Measurements from ENCODE around the gene NLRX1. TPM values are rescaled to one million over a fixed set of nuclear protein-coding genes. Genes with fewer than 3 reads are reported as not detected.

The NLRX1 gene
- total RNA-seq, 1 donor from 2014 or later = 11.5 TPM

- H3K27me3 Mint-ChIP-seq = peaks cover 77% of the 10 kb centered on the region
- no peak overlapping the region for H3K4me3 Mint-ChIP-seq
- no peaks in the 10 kb centered on the region for H3K36me3 Mint-ChIP-seq
- no peak for TF ChIP-seq CTCF (conservative IDR thresholded peaks at IDR 0.05)
- peaks cover 6% of the 10 kb centered on the region for H3K4me1 Mint-ChIP-seq (ENCODE audit: unreplicated experiment)
- no peak overlapping the region for H3K27ac Mint-ChIP-seq
- no peak for DNase-seq (ENCODE audit: extremely low spot score, unreplicated experiment)
- H3K9me3 Mint-ChIP-seq = no peaks in the 10 kb centered on the region
These were observed 16.5 kb upstream of the NLRX1 start for GRCh38 chr11:119152043-119152442.

- H3K36me3 Mint-ChIP-seq = no peaks in the 10 kb centered on the region
- no peaks in the 10 kb centered on the region for H3K9me3 Mint-ChIP-seq
- H3K4me3 Mint-ChIP-seq = no peak overlapping the region
- H3K27ac Mint-ChIP-seq = no peak overlapping the region
- TF ChIP-seq CTCF (conservative IDR thresholded peaks at IDR 0.05) = no peak
- peaks cover 72% of the 10 kb centered on the region for H3K27me3 Mint-ChIP-seq
- no peak for DNase-seq (ENCODE audit: extremely low spot score, unreplicated experiment)
- peaks cover 6% of the 10 kb centered on the region for H3K4me1 Mint-ChIP-seq (ENCODE audit: unreplicated experiment)
These were observed 15.9 kb upstream of the NLRX1 start for GRCh38 chr11:119152604-119153003.

GRCh38 chr11:119153049-119153818 lies 15.3 kb upstream of the NLRX1 start:
- DNase-seq (ENCODE audit: extremely low spot score, unreplicated experiment) = no peak
- no peaks in the 10 kb centered on the region for H3K9me3 Mint-ChIP-seq
- H3K4me3 Mint-ChIP-seq = no peak overlapping the region
- peak; percentile 33 for TF ChIP-seq CTCF (conservative IDR thresholded peaks at IDR 0.05)
- H3K27me3 Mint-ChIP-seq = peaks cover 65% of the 10 kb centered on the region
- H3K4me1 Mint-ChIP-seq (ENCODE audit: unreplicated experiment) = peaks cover 3% of the 10 kb centered on the region
- H3K27ac Mint-ChIP-seq = no peak overlapping the region
- H3K36me3 Mint-ChIP-seq = no peaks in the 10 kb centered on the region

GRCh38 chr11:119154178-119154577 lies 14.3 kb upstream of the NLRX1 start:
- Mint-ChIP-seq H3K9me3 (no peaks in the 10 kb centered on the region), H3K4me1 (ENCODE audit: unreplicated experiment) (no peaks in the 10 kb centered on the region), H3K27me3 (peaks cover 66% of the 10 kb centered on the region), H3K36me3 (no peaks in the 10 kb centered on the region), H3K27ac (no peak overlapping the region), H3K4me3 (no peak overlapping the region)
- no peak for TF ChIP-seq CTCF (conservative IDR thresholded peaks at IDR 0.05)
- DNase-seq (ENCODE audit: extremely low spot score, unreplicated experiment) = no peak

GRCh38 chr11:119155733-119156492 lies 12.6 kb upstream of the NLRX1 start:
- H3K36me3 Mint-ChIP-seq = no peaks in the 10 kb centered on the region
- no peak overlapping the region for H3K4me3 Mint-ChIP-seq
- no peak overlapping the region for H3K27ac Mint-ChIP-seq
- H3K27me3 Mint-ChIP-seq = peaks cover 57% of the 10 kb centered on the region
- TF ChIP-seq CTCF (conservative IDR thresholded peaks at IDR 0.05) = peak; percentile 50
- H3K4me1 Mint-ChIP-seq (ENCODE audit: unreplicated experiment) = no peaks in the 10 kb centered on the region
- DNase-seq (ENCODE audit: extremely low spot score, unreplicated experiment) = no peak
- H3K9me3 Mint-ChIP-seq = no peaks in the 10 kb centered on the region
